ENCODE data around the gene RIMBP3C. TPM values are rescaled to one million over a fixed set of nuclear protein-coding genes. Genes with fewer than 3 reads are reported as not detected.
"Not testable (repeated sequence)": the region's sequence is repeated elsewhere in the genome, so short reads cannot be mapped to it uniquely, and the experiment has no call there.

RIMBP3C gene
- total RNA-seq, 1 donor from 2014 or later: 0.12 TPM

- DNase-seq (ENCODE audit: low read depth): no peak
- no peak for TF ChIP-seq CTCF (conservative IDR thresholded peaks at IDR 0.05; ENCODE audit: low read depth, low read length)
- no peak overlapping the region for H3K4me3 ChIP-seq (ENCODE audit: low read depth, low read length)
These were observed 40.4 kb upstream of the RIMBP3C start for GRCh38 chr22:21591695-21592094.

GRCh38 chr22:21590809-21591641 lies 39.8 kb upstream of the RIMBP3C start:
- TF ChIP-seq CTCF (conservative IDR thresholded peaks at IDR 0.05; ENCODE audit: low read depth, low read length): no peak
- DNase-seq (ENCODE audit: low read depth): no peak
- H3K4me3 ChIP-seq (ENCODE audit: low read depth, low read length): no peak overlapping the region

GRCh38 chr22:21589396-21589795 lies 38.1 kb upstream of the RIMBP3C start:
- DNase-seq (ENCODE audit: low read depth): no peak
- TF ChIP-seq CTCF (conservative IDR thresholded peaks at IDR 0.05; ENCODE audit: low read depth, low read length): no peak

GRCh38 chr22:21587803-21588611 lies 36.7 kb upstream of the RIMBP3C start:
- no peak for TF ChIP-seq CTCF (conservative IDR thresholded peaks at IDR 0.05; ENCODE audit: low read depth, low read length)
- no peak overlapping the region for H3K4me3 ChIP-seq (ENCODE audit: low read depth, low read length)
- no peak for DNase-seq (ENCODE audit: low read depth)

More at GRCh38 chr22:21589396-21589795, 38.1 kb upstream of the RIMBP3C start:
- no peak overlapping the region for H3K4me3 ChIP-seq (ENCODE audit: low read depth, low read length)

- no peak for DNase-seq (ENCODE audit: low read depth)
- no peak for TF ChIP-seq CTCF (conservative IDR thresholded peaks at IDR 0.05; ENCODE audit: low read depth, low read length)
- H3K4me3 ChIP-seq (ENCODE audit: low read depth, low read length): no peak overlapping the region
These were observed 34.1 kb upstream of the RIMBP3C start for GRCh38 chr22:21585389-21585788.

GRCh38 chr22:21582801-21583740 lies 31.8 kb upstream of the RIMBP3C start:
- TF ChIP-seq CTCF (conservative IDR thresholded peaks at IDR 0.05; ENCODE audit: low read depth, low read length): no peak
- DNase-seq (ENCODE audit: low read depth): no peak
- no peak overlapping the region for H3K4me3 ChIP-seq (ENCODE audit: low read depth, low read length)

- not testable (repeated sequence) for H3K4me3 ChIP-seq (ENCODE audit: low read depth, low read length)
These were observed 29.9 kb upstream of the RIMBP3C start for GRCh38 chr22:21581009-21581713.

GRCh38 chr22:21580623-21581007 lies 29.4 kb upstream of the RIMBP3C start:
- not testable (repeated sequence) for H3K4me3 ChIP-seq (ENCODE audit: low read depth, low read length); DNase-seq (ENCODE audit: low read depth)

More at GRCh38 chr22:21581009-21581713, 29.9 kb upstream of the RIMBP3C start:
- DNase-seq (ENCODE audit: low read depth): not testable (repeated sequence)
